Trophoblast cell (in vitro differentiated cells and primary cell): Measurements from ENCODE around the gene JADE2.

Source experiments
- DNase-seq, 2 donors: peaks; one replicate each; pipeline ENCODE4 v3.0.0-alpha.2; 2016
- H2AFZ ChIP-seq: 2 replicates; pipeline ENCODE4 v1.6.1; 2013; ENCODE audit warnings: low read length, moderate library complexity, mild to moderate bottlenecking; ENCODE audit not compliant: insufficient read depth, poor library complexity
- H2AK5ac ChIP-seq: 2 replicates; pipeline ENCODE4 v1.6.1; 2013; ENCODE audit warnings: mild to moderate bottlenecking, low read length
- H2BK120ac ChIP-seq: 2 replicates; pipeline ENCODE4 v1.6.1; 2013; ENCODE audit warnings: low read length, mild to moderate bottlenecking, moderate library complexity; ENCODE audit not compliant: insufficient read depth, poor library complexity
- H2BK12ac ChIP-seq: 2 replicates; pipeline ENCODE4 v1.6.1; 2013; ENCODE audit warnings: mild to moderate bottlenecking, low read length, moderate library complexity
- H2BK5ac ChIP-seq: 2 replicates; pipeline ENCODE4 v1.6.1; 2013; ENCODE audit warnings: low read length, low read depth, moderate library complexity, mild to moderate bottlenecking; ENCODE audit not compliant: poor library complexity
- H3K14ac ChIP-seq: 2 replicates; pipeline ENCODE4 v1.6.1; 2013; ENCODE audit warnings: mild to moderate bottlenecking, low read length
- H3K18ac ChIP-seq: 2 replicates; pipeline ENCODE4 v1.6.1; 2013; ENCODE audit warnings: mild to moderate bottlenecking, low read length
- H3K23ac ChIP-seq: 2 replicates; pipeline ENCODE4 v1.6.1; 2013; ENCODE audit warnings: low read length
- H3K27ac ChIP-seq: 2 replicates; pipeline ENCODE4 v1.5.1; 2013; ENCODE audit warnings: low read depth, mild to moderate bottlenecking, inconsistent platforms, low read length, moderate library complexity
- H3K27me3 ChIP-seq: 2 replicates; pipeline ENCODE4 v1.6.1; 2013; ENCODE audit warnings: inconsistent platforms, mild to moderate bottlenecking, low read length, moderate library complexity; ENCODE audit not compliant: insufficient read depth
- H3K36me3 ChIP-seq, 2 experiments: 1 replicate in 1 of 2; 2 replicates in 1 of 2; pipeline ENCODE4 v1.6.1; 2013; ENCODE audit warnings: low read length in 2 of 2, mild to moderate bottlenecking in 2 of 2, moderate library complexity in 1 of 2; ENCODE audit not compliant: insufficient read depth in 2 of 2, control insufficient read depth in 1 of 2
- H3K4ac ChIP-seq: 2 replicates; pipeline ENCODE4 v1.6.1; 2013; ENCODE audit warnings: low read depth, mild to moderate bottlenecking, low read length, moderate library complexity
- H3K4me1 ChIP-seq, 2 experiments: 1 replicate in 1 of 2; 2 replicates in 1 of 2; pipeline ENCODE4 v1.6.1; 2013; ENCODE audit warnings: low read length in 2 of 2, mild to moderate bottlenecking in 2 of 2, moderate library complexity in 1 of 2; ENCODE audit not compliant: insufficient read depth in 2 of 2, control insufficient read depth in 1 of 2
- H3K4me2 ChIP-seq: 2 replicates; pipeline ENCODE4 v1.6.1; 2013; ENCODE audit warnings: inconsistent platforms, mild to moderate bottlenecking, low read length, moderate library complexity
- H3K4me3 ChIP-seq: 2 replicates; pipeline ENCODE4 v1.5.1; 2013; ENCODE audit warnings: mild to moderate bottlenecking, low read depth, low read length, inconsistent platforms
- H3K79me1 ChIP-seq: one replicate; pipeline ENCODE4 v1.6.1; 2013; ENCODE audit warnings: low read length
- H3K79me2 ChIP-seq: 2 replicates; pipeline ENCODE4 v1.6.1; 2013; ENCODE audit warnings: low read length, mild to moderate bottlenecking; ENCODE audit not compliant: control insufficient read depth, insufficient read depth, poor library complexity
- H3K9ac ChIP-seq: 2 replicates; pipeline ENCODE4 v1.6.1; 2013; ENCODE audit warnings: mild to moderate bottlenecking, low read length
- H3K9me3 ChIP-seq: 2 replicates; pipeline ENCODE4 v1.6.1; 2013; ENCODE audit warnings: low read depth, mild to moderate bottlenecking, control low read depth, inconsistent platforms, low read length; ENCODE audit not compliant: insufficient read depth
- H4K12ac ChIP-seq: 2 replicates; pipeline ENCODE4 v1.6.1; 2013; ENCODE audit warnings: low read depth, mild to moderate bottlenecking, low read length, moderate library complexity
- H4K8ac ChIP-seq: 2 replicates; pipeline ENCODE4 v1.6.1; 2013; ENCODE audit warnings: low read depth, mild to moderate bottlenecking, low read length, moderate library complexity
- H4K91ac ChIP-seq: one replicate; pipeline ENCODE4 v1.6.1; 2013; ENCODE audit warnings: low read depth, mild to moderate bottlenecking, low read length, moderate library complexity
- WGBS: extraction: QIAGEN DNeasy Blood & Tissue Kit; methylation state at CpG from one replicate; pipeline ENCODE4 v1.1.7; 2013; ENCODE audit warnings: missing lambda C conversion rate; ENCODE audit not compliant: insufficient read length, insufficient coverage; ENCODE audit errors: extremely low coverage; 5-methylcytosine and 5-hydroxymethylcytosine counted together

JADE2 gene

GRCh38 chr5:134579284-134579771, 53.9 kb downstream of the JADE2 start:
- H3K36me3 ChIP-seq = peaks cover 5 to 7% of the 10 kb centered on the region in 2 experiments
- H3K79me1 ChIP-seq = no peaks in the 10 kb centered on the region
- H2AK5ac ChIP-seq = no peak overlapping the region
- WGBS = no CpG with 5 or more reads among the region's 13 CpGs
- H3K23ac ChIP-seq = no peak overlapping the region
- no peak overlapping the region for H2AFZ ChIP-seq
- H3K27ac ChIP-seq = no peak overlapping the region
- no peak overlapping the region for H2BK12ac ChIP-seq
- H3K18ac ChIP-seq = no peak overlapping the region
- H3K4me3 ChIP-seq = no peak overlapping the region
- H3K79me2 ChIP-seq = no peaks in the 10 kb centered on the region
- H3K4me1 ChIP-seq = peaks cover 4 to 5% of the 10 kb centered on the region in 2 experiments
- H3K14ac ChIP-seq = no peak overlapping the region
- no peak overlapping the region for H4K8ac ChIP-seq
- no peak for DNase-seq
- H3K27me3 ChIP-seq = no peaks in the 10 kb centered on the region
- no peak overlapping the region for H2BK5ac ChIP-seq
- H3K4ac ChIP-seq = no peak overlapping the region
- H4K91ac ChIP-seq = no peak overlapping the region
- no peak overlapping the region for H3K9ac ChIP-seq
- no peak overlapping the region for H4K12ac ChIP-seq
- H3K4me2 ChIP-seq = no peak overlapping the region
- no peaks in the 10 kb centered on the region for H3K9me3 ChIP-seq
- H2BK120ac ChIP-seq = no peak overlapping the region

- no peak overlapping the region for H3K14ac ChIP-seq
- no peak overlapping the region for H3K4me3 ChIP-seq
Measured at GRCh38 chr5:134580001-134580460, 54.6 kb downstream of the JADE2 start.

GRCh38 chr5:134581241-134581981, 55.9 kb downstream of the JADE2 start:
- no peak overlapping the region for H3K4ac ChIP-seq
- no peak overlapping the region for H3K14ac ChIP-seq
- no peak overlapping the region for H3K4me2 ChIP-seq
- H2BK12ac ChIP-seq = no peak overlapping the region
- H4K91ac ChIP-seq = no peak overlapping the region
- H4K12ac ChIP-seq = no peak overlapping the region
- H2BK5ac ChIP-seq = no peak overlapping the region
- peaks cover 5 to 7% of the 10 kb centered on the region in 2 experiments for H3K36me3 ChIP-seq
- no peaks in the 10 kb centered on the region for H3K27me3 ChIP-seq
- H2BK120ac ChIP-seq = no peak overlapping the region
- H3K9me3 ChIP-seq = no peaks in the 10 kb centered on the region
- no peak overlapping the region for H2AFZ ChIP-seq
- no peaks in the 10 kb centered on the region for H3K79me1 ChIP-seq
- H4K8ac ChIP-seq = no peak overlapping the region
- H3K79me2 ChIP-seq = no peaks in the 10 kb centered on the region
- no peak overlapping the region for H3K4me3 ChIP-seq
- no peak overlapping the region for H2AK5ac ChIP-seq
- no peak overlapping the region for H3K9ac ChIP-seq
- no CpG with 5 or more reads among the region's 8 CpGs for WGBS
- no peak overlapping the region for H3K18ac ChIP-seq
- H3K27ac ChIP-seq = no peak overlapping the region
- H3K23ac ChIP-seq = no peak overlapping the region
- no peak for DNase-seq
- peaks cover 4 to 5% of the 10 kb centered on the region in 2 experiments for H3K4me1 ChIP-seq

More at GRCh38 chr5:134580001-134580460, 54.6 kb downstream of the JADE2 start:
- Histone ChIP-seq H4K12ac (no peak overlapping the region), H3K23ac (no peak overlapping the region), H2BK120ac (no peak overlapping the region), H3K18ac (no peak overlapping the region), H3K27me3 (no peaks in the 10 kb centered on the region), H2BK5ac (no peak overlapping the region), H2AK5ac (no peak overlapping the region), H3K4me2 (no peak overlapping the region), H3K4me1 (peaks cover 4 to 5% of the 10 kb centered on the region in 2 experiments), H3K4ac (no peak overlapping the region), H3K9ac (no peak overlapping the region), H3K79me1 (no peaks in the 10 kb centered on the region), H3K79me2 (no peaks in the 10 kb centered on the region), H4K91ac (no peak overlapping the region), H4K8ac (peak overlapping the region; percentile 50), H2BK12ac (no peak overlapping the region), H3K36me3 (peaks cover 5 to 7% of the 10 kb centered on the region in 2 experiments), H3K9me3 (no peaks in the 10 kb centered on the region), H3K27ac (no peak overlapping the region), H2AFZ (no peak overlapping the region)
- no peak for DNase-seq
- no CpG with 5 or more reads among the region's 14 CpGs for WGBS

- Histone ChIP-seq H3K23ac (no peak overlapping the region), H2BK12ac (no peak overlapping the region), H3K4ac (no peak overlapping the region), H3K18ac (no peak overlapping the region), H3K79me1 (peaks cover 2% of the 10 kb centered on the region), H2AK5ac (no peak overlapping the region), H2BK5ac (no peak overlapping the region), H2BK120ac (no peak overlapping the region), H3K27ac (no peak overlapping the region), H4K12ac (no peak overlapping the region), H4K91ac (no peak overlapping the region), H3K27me3 (no peaks in the 10 kb centered on the region), H3K9ac (no peak overlapping the region), H3K36me3 (peaks cover 5 to 7% of the 10 kb centered on the region in 2 experiments), H3K79me2 (no peaks in the 10 kb centered on the region), H3K14ac (no peak overlapping the region), H3K4me1 (peaks cover 4 to 5% of the 10 kb centered on the region in 2 experiments), H3K9me3 (no peaks in the 10 kb centered on the region), H4K8ac (no peak overlapping the region), H3K4me2 (no peak overlapping the region), H2AFZ (no peak overlapping the region), H3K4me3 (no peak overlapping the region)
- WGBS = no CpG with 5 or more reads among the region's 5 CpGs
- DNase-seq = no peak
Measured at GRCh38 chr5:134582281-134582680, 56.8 kb downstream of the JADE2 start.
